ENCODE results near the gene TRMT2A. TPM values are rescaled to one million over a fixed set of nuclear protein-coding genes. Genes with fewer than 3 reads are reported as not detected.

The TRMT2A gene
- total and polyA plus RNA-seq, 5 donors = 23.1 to 32.0 (median 28.0) TPM

GRCh38 chr22:20094197-20094807, 22.7 kb downstream of the TRMT2A start:
- no peak for DNase-seq

DNA sequence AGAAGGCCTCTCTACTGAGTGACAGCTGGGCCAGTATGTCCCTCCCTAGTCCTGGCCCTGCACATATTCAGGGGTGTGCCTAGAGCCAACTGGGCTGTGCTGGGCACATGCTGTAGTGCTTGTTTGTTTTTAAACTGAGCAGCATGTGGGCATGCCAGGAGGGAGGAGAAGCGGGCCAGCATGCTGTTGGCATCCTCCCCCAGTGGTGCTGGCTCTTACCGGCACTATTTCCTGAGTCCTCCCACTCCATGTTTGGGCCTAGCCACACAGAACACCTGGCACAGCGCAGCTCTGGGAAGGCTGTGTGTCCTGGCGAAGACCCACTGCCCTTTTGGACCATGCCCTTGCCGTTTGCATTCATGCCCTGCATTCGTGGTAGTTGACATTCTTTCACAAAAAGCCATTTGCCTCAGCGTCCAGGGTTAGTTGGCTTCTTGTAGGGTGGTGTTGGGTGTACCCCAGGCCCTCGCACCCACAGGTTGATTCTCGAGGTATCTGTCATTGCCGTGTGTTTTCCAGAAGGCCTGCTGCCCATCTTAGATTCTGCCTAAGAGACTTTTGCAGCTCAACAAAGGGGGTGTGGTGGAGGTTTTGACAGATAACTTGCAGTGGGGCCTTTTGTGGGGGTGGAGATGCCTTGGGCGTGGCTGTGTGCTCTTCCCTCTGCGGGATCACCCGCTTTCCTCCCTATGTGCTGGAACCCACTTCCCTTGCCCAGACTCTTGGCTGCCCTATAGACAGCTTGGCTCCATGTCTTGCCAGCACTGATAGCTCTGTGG, 23.4 kb downstream of the TRMT2A start:
- Histone ChIP-seq H3K4me1 (ENCODE audit: control insufficient read depth, insufficient read depth, low read length) (no peaks in the 10 kb centered on the region), H3K27me3 (ENCODE audit: control insufficient read depth, insufficient read depth) (no peaks in the 10 kb centered on the region), H3K4me3 (ENCODE audit: low read length) (no peak overlapping the region), H3K9me3 (ENCODE audit: control insufficient read depth, low read length) (no peaks in the 10 kb centered on the region), H3K27ac (ENCODE audit: low read length) (no peak overlapping the region)
- intact Hi-C loops (cut with DNase I) = loop anchor here in 1 of 4 donors (10.0 kb wide), 1 partner anchor 699 kb away; no protein-coding TSS in a partner anchor
- DNase-seq (no peak), ATAC-seq (peak; percentile 68 to 86)
- 90% methylated on average over 13 of the region's 13 CpGs for WGBS

More at GRCh38 chr22:20094197-20094807, 22.7 kb downstream of the TRMT2A start:
- 94% methylated on average over 15 of the region's 15 CpGs for WGBS
- H3K27me3 ChIP-seq (ENCODE audit: control insufficient read depth, insufficient read depth) = no peaks in the 10 kb centered on the region
- H3K4me1 ChIP-seq (ENCODE audit: control insufficient read depth, insufficient read depth, low read length) = no peaks in the 10 kb centered on the region
- H3K4me3 ChIP-seq (ENCODE audit: low read length) = no peak overlapping the region
- ATAC-seq = peak in 1 of 2 donors; percentile 12
- H3K9me3 ChIP-seq (ENCODE audit: control insufficient read depth, low read length) = no peaks in the 10 kb centered on the region
- intact Hi-C loops (cut with DNase I) = loop anchor here in 1 of 4 donors (10.0 kb wide), 1 partner anchor 700 kb away; no protein-coding TSS in a partner anchor
- no peak overlapping the region for H3K27ac ChIP-seq (ENCODE audit: low read length)

DNA sequence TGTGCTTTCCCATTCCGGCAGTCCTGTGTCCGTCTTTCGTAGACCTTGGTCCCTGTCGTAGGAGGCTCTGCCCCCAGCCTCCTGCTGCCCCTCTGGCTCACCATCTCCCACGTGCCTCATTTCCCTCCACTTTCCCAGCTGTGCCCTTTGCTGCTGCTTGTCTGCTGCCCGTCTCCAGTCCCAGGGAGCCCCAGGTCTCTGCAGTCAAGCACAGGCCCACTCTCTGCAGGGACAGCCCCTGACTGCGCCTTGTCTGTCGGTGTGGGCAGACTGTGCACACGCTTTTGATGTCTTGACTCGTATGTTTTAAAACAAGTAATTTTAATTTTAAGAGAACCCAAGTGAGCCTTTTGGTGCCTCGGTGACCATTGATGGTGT, 24.6 kb downstream of the TRMT2A start:
- Histone ChIP-seq H3K9me3 (ENCODE audit: control insufficient read depth, low read length) (no peaks in the 10 kb centered on the region), H3K4me3 (ENCODE audit: low read length) (no peak overlapping the region), H3K27ac (ENCODE audit: low read length) (no peak overlapping the region), H3K27me3 (ENCODE audit: control insufficient read depth, insufficient read depth) (no peaks in the 10 kb centered on the region), H3K4me1 (ENCODE audit: control insufficient read depth, insufficient read depth, low read length) (no peaks in the 10 kb centered on the region)
- ATAC-seq = no peak
- WGBS = 92% methylated on average over 11 of the region's 11 CpGs
- intact Hi-C loops (cut with DNase I) = loop anchor here in 1 of 4 donors (10.0 kb wide), 1 partner anchor 698 kb away; no protein-coding TSS in a partner anchor
- DNase-seq = no peak

DNA sequence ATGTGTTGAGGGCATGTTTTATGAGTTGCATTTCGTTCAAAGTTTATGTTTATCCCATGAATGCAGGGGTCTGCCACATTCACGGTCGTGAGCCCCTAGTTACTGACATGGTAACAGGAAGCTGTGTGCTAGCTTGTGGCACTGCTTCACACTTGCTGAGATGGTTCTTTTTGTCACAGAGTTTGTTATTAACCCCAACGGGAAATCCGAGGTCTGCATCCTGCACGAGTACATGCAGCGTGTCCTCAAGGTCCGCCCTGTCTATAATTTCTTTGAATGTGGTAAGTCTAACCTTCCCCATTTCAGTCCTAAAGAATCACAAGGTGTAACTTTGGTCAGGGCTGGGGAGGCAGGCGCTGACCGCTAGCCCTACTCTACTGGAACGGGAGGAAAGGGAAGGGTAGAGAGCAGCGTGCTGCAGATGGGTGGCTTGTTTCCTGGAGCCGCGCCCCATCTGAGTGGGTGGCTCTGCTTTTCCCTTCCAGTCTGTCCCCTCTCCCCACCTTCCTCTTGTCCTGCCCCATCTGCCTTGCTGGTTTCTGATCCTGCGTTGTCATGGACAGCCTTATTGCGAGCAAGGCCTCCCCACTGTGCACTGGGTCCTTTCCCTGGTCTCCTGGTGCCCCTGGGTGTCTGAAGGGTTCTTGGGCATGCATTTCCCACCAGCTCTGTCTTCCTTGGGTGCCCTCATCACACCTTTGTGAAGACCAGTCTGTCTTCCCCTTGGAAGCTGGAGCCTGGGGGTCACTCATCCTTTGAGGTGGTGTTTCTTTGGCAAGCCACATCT, 25.1 kb downstream of the TRMT2A start:
- 92% methylated on average over 16 of the region's 16 CpGs for WGBS
- intact Hi-C loops (cut with DNase I) = loop anchor here in 1 of 4 donors (10.0 kb wide), 1 partner anchor 697 kb away; no protein-coding TSS in a partner anchor
- H3K9me3 ChIP-seq (ENCODE audit: control insufficient read depth, low read length) = no peaks in the 10 kb centered on the region
- DNase-seq (no peak), ATAC-seq (no peak)
- H3K27ac ChIP-seq (ENCODE audit: low read length) = no peak overlapping the region
- H3K4me3 ChIP-seq (ENCODE audit: low read length) = no peak overlapping the region
- no peaks in the 10 kb centered on the region for H3K27me3 ChIP-seq (ENCODE audit: control insufficient read depth, insufficient read depth)
- no peaks in the 10 kb centered on the region for H3K4me1 ChIP-seq (ENCODE audit: control insufficient read depth, insufficient read depth, low read length)

DNA sequence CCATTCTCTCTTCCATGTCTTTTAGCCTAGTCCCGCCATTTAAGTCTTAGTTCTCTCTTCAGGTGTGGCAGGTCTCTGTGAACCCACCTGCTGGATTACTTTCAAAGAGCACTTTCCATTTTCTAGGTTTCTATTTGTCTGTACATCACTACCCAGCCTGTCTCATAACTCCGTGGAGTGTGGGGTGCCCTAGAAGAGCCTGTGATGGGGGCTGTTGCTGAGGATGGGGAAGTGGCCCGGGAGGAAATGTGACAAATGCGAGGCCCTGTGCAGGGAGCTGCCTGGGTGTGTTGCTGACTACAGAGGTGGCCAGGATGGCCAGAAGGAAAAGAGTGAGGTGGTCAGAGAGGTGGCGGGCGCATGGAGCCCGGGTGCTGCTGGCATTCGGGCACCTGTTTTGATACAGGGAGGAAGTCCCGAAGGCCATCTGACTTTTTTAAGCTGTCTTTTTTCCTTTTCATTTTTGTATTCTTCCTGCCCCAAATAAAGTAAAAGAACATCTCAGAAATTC, 26.2 kb downstream of the TRMT2A start:
- WGBS = 88% methylated on average over 9 of the region's 9 CpGs
- no peak overlapping the region for H3K4me3 ChIP-seq (ENCODE audit: low read length)
- H3K4me1 ChIP-seq (ENCODE audit: control insufficient read depth, insufficient read depth, low read length) = no peaks in the 10 kb centered on the region
- intact Hi-C loops (cut with DNase I) = loop anchor here in 1 of 4 donors (10.0 kb wide), 1 partner anchor 696 kb away; no protein-coding TSS in a partner anchor
- no peaks in the 10 kb centered on the region for H3K27me3 ChIP-seq (ENCODE audit: control insufficient read depth, insufficient read depth)
- DNase-seq (no peak), ATAC-seq (no peak)
- no peaks in the 10 kb centered on the region for H3K9me3 ChIP-seq (ENCODE audit: control insufficient read depth, low read length)
- no peak overlapping the region for H3K27ac ChIP-seq (ENCODE audit: low read length)

DNA sequence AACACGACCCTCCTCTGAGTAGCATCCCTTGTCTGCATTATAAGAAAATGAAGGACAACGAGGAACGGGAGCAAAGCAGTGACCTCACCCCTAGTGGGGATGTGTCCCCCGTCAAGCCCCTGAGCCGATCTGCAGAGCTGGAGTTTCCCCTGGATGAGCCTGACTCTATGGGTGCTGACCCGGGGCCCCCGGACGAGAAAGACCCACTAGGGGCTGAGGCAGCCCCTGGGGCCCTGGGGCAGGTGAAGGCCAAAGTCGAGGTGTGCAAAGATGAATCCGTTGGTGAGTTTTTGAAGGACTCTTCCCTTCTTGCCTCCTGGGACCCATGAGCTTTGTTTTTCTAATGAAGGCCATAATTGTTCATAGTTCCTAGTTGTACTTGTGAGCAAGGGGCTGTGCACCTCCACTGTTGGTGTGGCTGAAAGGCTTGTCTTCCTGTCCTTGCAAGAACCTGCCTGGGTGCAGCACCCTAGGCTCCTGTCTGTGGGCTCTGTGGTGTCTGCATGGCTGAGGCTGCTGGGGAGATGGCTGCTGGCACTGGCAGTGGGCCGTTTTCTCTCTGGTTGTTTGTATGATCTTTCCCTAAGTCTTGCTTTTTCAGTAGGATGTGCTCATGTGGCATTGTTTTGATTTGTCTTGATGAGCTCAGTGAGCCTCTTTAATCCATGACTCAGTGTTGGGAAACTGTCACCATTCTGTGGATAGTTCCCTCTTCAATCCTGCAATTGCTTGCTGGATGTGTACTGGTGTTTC, 26.9 kb downstream of the TRMT2A start:
- 91% methylated on average over 11 of the region's 11 CpGs for WGBS
- H3K9me3 ChIP-seq (ENCODE audit: control insufficient read depth, low read length) = no peaks in the 10 kb centered on the region
- H3K4me1 ChIP-seq (ENCODE audit: control insufficient read depth, insufficient read depth, low read length) = peaks cover under 1% of the 10 kb centered on the region
- H3K27ac ChIP-seq (ENCODE audit: low read length) = no peak overlapping the region
- no peaks in the 10 kb centered on the region for H3K27me3 ChIP-seq (ENCODE audit: control insufficient read depth, insufficient read depth)
- DNase-seq (no peak), ATAC-seq (no peak)
- H3K4me3 ChIP-seq (ENCODE audit: low read length) = no peak overlapping the region
- intact Hi-C loops (cut with DNase I) = loop anchor here in 1 of 4 donors (10.0 kb wide), 1 partner anchor 695 kb away; no protein-coding TSS in a partner anchor

DNA sequence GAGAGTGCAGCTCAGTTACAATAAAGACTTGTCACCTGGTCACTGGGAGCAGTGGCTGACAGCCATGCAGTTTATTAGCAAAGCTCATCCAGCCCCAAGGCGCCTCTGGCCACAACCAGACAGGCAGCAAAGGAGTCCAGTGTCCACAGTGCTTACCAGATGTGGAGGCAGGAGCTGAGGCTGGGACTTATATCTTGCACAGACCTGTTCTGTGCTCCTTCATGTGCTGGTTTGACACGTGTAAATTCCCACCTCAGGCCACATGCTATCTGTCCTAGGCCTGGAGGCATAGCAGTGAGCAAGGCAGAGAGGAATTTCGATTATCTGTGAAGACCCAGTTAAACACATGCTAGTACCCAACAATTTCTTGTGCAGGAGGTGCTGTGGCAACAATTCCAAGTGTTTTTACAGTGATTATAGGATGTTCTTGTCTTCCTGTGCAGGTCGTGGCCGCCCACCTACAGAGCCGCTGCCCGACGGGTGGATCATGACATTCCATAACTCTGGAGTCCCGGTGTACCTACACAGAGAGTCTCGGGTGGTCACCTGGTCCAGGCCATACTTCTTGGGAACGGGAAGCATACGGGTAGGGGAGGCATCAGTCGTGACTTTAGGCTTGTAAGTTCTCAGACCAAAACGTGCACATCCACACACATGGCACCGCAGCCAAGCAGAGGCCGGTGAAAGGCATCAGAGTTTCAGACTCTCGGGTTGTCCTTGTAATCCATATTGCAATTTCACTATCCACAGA, 27.6 kb downstream of the TRMT2A start:
- Histone ChIP-seq H3K4me3 (ENCODE audit: low read length) (no peak overlapping the region), H3K9me3 (ENCODE audit: control insufficient read depth, low read length) (no peaks in the 10 kb centered on the region), H3K4me1 (ENCODE audit: control insufficient read depth, insufficient read depth, low read length) (peaks cover 8% of the 10 kb centered on the region), H3K27ac (ENCODE audit: low read length) (no peak overlapping the region), H3K27me3 (ENCODE audit: control insufficient read depth, insufficient read depth) (no peaks in the 10 kb centered on the region)
- 90% methylated on average over 17 of the region's 17 CpGs for WGBS
- DNase-seq = no peak
- no peak for ATAC-seq
- intact Hi-C loops (cut with DNase I) = no loop called here

GRCh38 chr22:20088263-20088648, 28.8 kb downstream of the TRMT2A start:
- DNase-seq (no peak), ATAC-seq (no peak)
- Histone ChIP-seq H3K27me3 (ENCODE audit: control insufficient read depth, insufficient read depth) (no peaks in the 10 kb centered on the region), H3K9me3 (ENCODE audit: control insufficient read depth, low read length) (no peaks in the 10 kb centered on the region), H3K27ac (ENCODE audit: low read length) (no peak overlapping the region), H3K4me1 (ENCODE audit: control insufficient read depth, insufficient read depth, low read length) (peaks cover 11% of the 10 kb centered on the region), H3K4me3 (ENCODE audit: low read length) (no peak overlapping the region)
- 89% methylated on average over 8 of the region's 8 CpGs for WGBS
- intact Hi-C loops (cut with DNase I) = no loop called here

- ATAC-seq (no peak), DNase-seq (no peak)
- 92% methylated on average over 14 of the region's 14 CpGs for WGBS
- Histone ChIP-seq H3K9me3 (ENCODE audit: control insufficient read depth, low read length) (no peaks in the 10 kb centered on the region), H3K4me3 (ENCODE audit: low read length) (no peak overlapping the region), H3K27me3 (ENCODE audit: control insufficient read depth, insufficient read depth) (no peaks in the 10 kb centered on the region), H3K27ac (ENCODE audit: low read length) (no peak overlapping the region), H3K4me1 (ENCODE audit: control insufficient read depth, insufficient read depth, low read length) (peaks cover 16% of the 10 kb centered on the region)
- intact Hi-C loops (cut with DNase I) = no loop called here
Measured at GRCh38 chr22:20087319-20088262, 29.4 kb downstream of the TRMT2A start.

All from right cardiac atrium (tissue), 5 donors.